A549 (cell line): ENCODE measurements around the gene IRS2. TPM values are rescaled to one million over a fixed set of nuclear protein-coding genes. Genes with fewer than 3 reads are reported as not detected.

Experiments used
- ATAC-seq, 2 experiments: fragments of 200-7000 bp in 1 of 2; fragments of >200 bp in 1 of 2; cut with Nextera tagmentation in 1 of 2; cut with Tn5 transposase in 1 of 2; 3 replicates each; pipeline versions ENCODE4 v1.8.0 to v1.9.1; 2018 to 2020; ENCODE audit warnings: mild to moderate bottlenecking in 1 of 2, moderate library complexity in 1 of 2
- CTCF ChIA-PET: fragments of 300-600 bp; sonication (Branson Sonifier 250); formaldehyde crosslinking; extraction: SDS; loops from one replicate; lab custom pipeline; 2021; ENCODE audit warnings: antibody characterized with exemption, inconsistent platforms; lab: Yijun Ruan, JAX
- POLR2A ChIA-PET: fragments of 350-600 bp; formaldehyde crosslinking; extraction: SDS; loops from one replicate; lab custom pipeline; 2021; ENCODE audit warnings: antibody characterized with exemption, inconsistent platforms; lab: Yijun Ruan, JAX
- DNase-seq, 2 experiments: peaks; one replicate each; pipeline versions ENCODE4 v3.0.0 to v3.0.0-alpha.2; 2011 to 2016; ENCODE audit warnings: low read depth in 1 of 2, low spot score in 1 of 2
- FAIRE-seq: peaks from 2 replicates; lab custom pipeline; 2011; peaks lifted over from hg19 to GRCh38; lab: Jason Lieb, UNC
- H3K27ac ChIP-seq, 2 experiments: fragments of >200 bp; sonication (Bioruptor Twin); formaldehyde crosslinking; 3 replicates each; pipeline ENCODE4 v1.5.1; 2016 to 2017
- H3K4me1 ChIP-seq: fragments of >200 bp; sonication (Bioruptor Twin); formaldehyde crosslinking; 3 replicates; pipeline ENCODE4 v1.6.1; 2016
- H3K4me2 ChIP-seq: fragments of >200 bp; sonication (Bioruptor Twin); formaldehyde crosslinking; 3 replicates; pipeline ENCODE4 v1.6.1; 2016
- H3K4me3 ChIP-seq: fragments of >200 bp; sonication (Bioruptor Twin); formaldehyde crosslinking; 3 replicates; pipeline ENCODE4 v1.5.1; 2016
- H3K9me3 ChIP-seq: fragments of >200 bp; sonication (Bioruptor Twin); formaldehyde crosslinking; 3 replicates; pipeline ENCODE4 v1.6.1; 2016
- BCL3 ChIP-seq: fragments of >200 bp; sonication (Bioruptor Twin); formaldehyde crosslinking; IDR thresholded peaks from 3 replicates; pipeline ENCODE4 v1.6.1; 2016
- CBX8 ChIP-seq: fragments of 200-600 bp; sonication (generic); IDR thresholded peaks from 2 replicates; pipeline ENCODE4 v1.6.1; 2016
- ESRRA ChIP-seq: fragments of 150-350 bp; IDR thresholded peaks from 2 replicates; pipeline ENCODE4 v1.6.1; 2014; ENCODE audit warnings: mild to moderate bottlenecking, low read length, borderline replicate concordance
- HEYL ChIP-seq: fragments of 250-450 bp; sonication (Bioruptor Pico); IDR thresholded peaks from 2 replicates; pipeline ENCODE4 v1.8.0; 2021; ENCODE audit warnings: mild to moderate bottlenecking, moderate library complexity
- HMGXB4 ChIP-seq: fragments of 250-450 bp; sonication (Bioruptor Pico); IDR thresholded peaks from 2 replicates; pipeline ENCODE4 v1.5.0; 2021; ENCODE audit warnings: mild to moderate bottlenecking, moderate library complexity, borderline replicate concordance
- HOXB13 ChIP-seq: fragments of 250-450 bp; sonication (Bioruptor Pico); IDR thresholded peaks from 2 replicates; pipeline ENCODE4 v1.5.0; 2020; ENCODE audit warnings: low read depth, mild to moderate bottlenecking, moderate library complexity
- HOXB5 ChIP-seq: fragments of 250-450 bp; sonication (Bioruptor Pico); IDR thresholded peaks from 2 replicates; pipeline ENCODE4 v1.5.0; 2020; ENCODE audit warnings: mild to moderate bottlenecking, moderate library complexity
- MAFK ChIP-seq: fragments of 450-650 bp; IDR thresholded peaks from 2 replicates; pipeline ENCODE4 v1.6.1; 2014; ENCODE audit not compliant: partially characterized antibody
- MAZ ChIP-seq: fragments of 150-350 bp; IDR thresholded peaks from 2 replicates; pipeline ENCODE4 v1.6.1; 2014; ENCODE audit warnings: antibody characterized with exemption, low read depth, low read length, borderline replicate concordance
- NR3C1 ChIP-seq: fragments of >200 bp; sonication (Bioruptor Twin); formaldehyde crosslinking; IDR thresholded peaks from 3 replicates; pipeline ENCODE4 v1.6.1; 2017
- PHF8 ChIP-seq: fragments of 200-600 bp; sonication (generic); IDR thresholded peaks from 2 replicates; pipeline ENCODE4 v1.6.1; 2016; ENCODE audit warnings: low read depth, mild to moderate bottlenecking, antibody characterized with exemption, moderate library complexity, borderline replicate concordance
- POLR2A ChIP-seq: IDR thresholded peaks from 2 replicates; pipeline ENCODE4 v1.6.1; 2012; ENCODE audit warnings: mild to moderate bottlenecking, low read length
- REST ChIP-seq: fragments of 200-600 bp; sonication (generic); IDR thresholded peaks from 2 replicates; pipeline ENCODE4 v1.6.1; 2016; ENCODE audit warnings: antibody characterized with exemption, mild to moderate bottlenecking, moderate library complexity
- TFCP2L1 ChIP-seq: fragments of 250-450 bp; sonication (Bioruptor Pico); IDR thresholded peaks from 2 replicates; pipeline ENCODE4 v1.5.0; 2021; ENCODE audit warnings: mild to moderate bottlenecking
- WGBS: methylation state at CpG from one replicate; pipeline ENCODE4 v1.1.6; 2017; ENCODE audit errors: missing lambda C conversion rate; 5-methylcytosine and 5-hydroxymethylcytosine counted together
- polyA plus RNA-seq, 4 experiments: library from polyadenylated mRNA; depleted of rRNA in 3 of 4; stranded (reverse); fragments of >200 nt; fragmentation: RNase III in 1 of 4; extraction: RNeasy Plus Mini Kit Qiagen cat#74134 plus additional on column Dnase treatment in 1 of 4; gene quantifications; 2 replicates in 3 of 4; 3 replicates in 1 of 4; pipeline ENCODE4 v1.2.3, GENCODE V29; 2011 to 2017
- TF ChIP-seq, protein P1 (sequence below): IDR thresholded peaks from 2 replicates; pipeline ENCODE4 v1.6.1; 2012

Gene IRS2
- polyA plus RNA-seq, 2 of the 4 experiments (the other 2 are of a cell fraction) = 4.8 to 12.3 TPM

GRCh38 chr13:109788372-109789111 lies 2.2 kb upstream of the IRS2 start (continued):
- TF ChIP-seq REST = no peak
- no peak for TF ChIP-seq MAZ
- no peak for TF ChIP-seq NR3C1
- TF ChIP-seq HOXB13 = no peak
- TF ChIP-seq CBX8 = no peak
- TF ChIP-seq MAFK = no peak

GRCh38 chr13:109787135-109787954 lies 962 bp upstream of the IRS2 start:
- FAIRE-seq (no peak), DNase-seq (no peak), ATAC-seq (peak; percentile 5 to 42; a peak in 4 of 6 replicates)
- H3K9me3 ChIP-seq = no peaks in the 10 kb centered on the region
- peak overlapping the region; percentile 77 for H3K4me2 ChIP-seq
- CTCF ChIA-PET = no interaction called here
- peaks cover 36% of the 10 kb centered on the region for H3K4me1 ChIP-seq
- POLR2A ChIA-PET = interaction anchor here (1.0 to 1.4 kb wide), 2 partner anchors 515 to 872 kb away, joined by 5 to 8 read pairs; no protein-coding TSS in a partner anchor
- 0% methylated on average over 3 of the region's 86 CpGs for WGBS
- H3K4me3 ChIP-seq = peak overlapping the region; percentile 89
- H3K27ac ChIP-seq = peak overlapping the region; percentile 95 to 98
- TF ChIP-seq HMGXB4 (no peak), PHF8 (peak; percentile 67; the same call in 1 of the 2 replicates), HOXB5 (CRISPR knock-in tag) (no peak), TFCP2L1 (no peak), POLR2A (peak; percentile 42; the same call in 1 of the 2 replicates), ESRRA (no peak), HEYL (CRISPR knock-in tag) (no peak), BCL3 (no peak), MAZ (no peak)
- TF ChIP-seq, protein P1, sequence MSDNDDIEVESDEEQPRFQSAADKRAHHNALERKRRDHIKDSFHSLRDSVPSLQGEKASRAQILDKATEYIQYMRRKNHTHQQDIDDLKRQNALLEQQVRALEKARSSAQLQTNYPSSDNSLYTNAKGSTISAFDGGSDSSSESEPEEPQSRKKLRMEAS = no peak
